Measurements from ENCODE around the gene NHP2.
A peak's percentile ranks its signal among the peaks of the same experiment; 100 is the strongest.
"Not testable (repeated sequence)": the region's sequence is repeated elsewhere in the genome, so short reads cannot be mapped to it uniquely, and the experiment has no call there.

Gene NHP2
- total RNA-seq, result 23.1 to 28.0 reads per million in 2 donors

- peak; percentile 93 to 97 (median 96) for DNase-seq
Observed at GRCh38 chr5:178153530-178154340, at the start of gene NHP2. NHP2 (minus strand) TSS chr5:178153885; CDS start chr5:178153817, 68 bp downstream.

- no peak for DNase-seq
Observed at GRCh38 chr5:178202541-178202940, 48.9 kb upstream of the NHP2 start.

GRCh38 chr5:178201927-178202235, 48.2 kb upstream of the NHP2 start:
- DNase-seq, result no peak

GRCh38 chr5:178201221-178201926, 47.7 kb upstream of the NHP2 start:
- no peak for DNase-seq

GRCh38 chr5:178199581-178200434, 46.1 kb upstream of the NHP2 start:
- DNase-seq, result no peak

- DNase-seq, result no peak
Observed at GRCh38 chr5:178198706-178199105, 45.0 kb upstream of the NHP2 start.

GRCh38 chr5:178198151-178198550, 44.5 kb upstream of the NHP2 start:
- DNase-seq, result not testable (repeated sequence)

- no peak for DNase-seq
Observed at GRCh38 chr5:178196986-178197385, 43.3 kb upstream of the NHP2 start.

GRCh38 chr5:178196281-178196812, 42.7 kb upstream of the NHP2 start:
- no peak for DNase-seq

- no peak for DNase-seq
Observed at GRCh38 chr5:178194026-178194425, 40.3 kb upstream of the NHP2 start.

- DNase-seq, result no peak
Observed at GRCh38 chr5:178193251-178193809, 39.6 kb upstream of the NHP2 start.

- DNase-seq, result no peak
Observed at GRCh38 chr5:178192787-178193186, 39.1 kb upstream of the NHP2 start.

GRCh38 chr5:178192244-178192643, 38.6 kb upstream of the NHP2 start:
- DNase-seq, result no peak

GRCh38 chr5:178191661-178192060, 38.0 kb upstream of the NHP2 start:
- no peak for DNase-seq

GRCh38 chr5:178189433-178189832, 35.7 kb upstream of the NHP2 start:
- no peak for DNase-seq

GRCh38 chr5:178187014-178187413, 33.3 kb upstream of the NHP2 start, which contains the start of gene GMCL2:
GMCL2 (minus strand) TSS chr5:178187371; CDS start chr5:178187299, 72 bp downstream.
- DNase-seq, result no peak

- DNase-seq, result peak in 1 of 5 experiments; percentile 16
Observed at GRCh38 chr5:178186427-178186826, 32.7 kb upstream of the NHP2 start.

- DNase-seq, result no peak
Observed at GRCh38 chr5:178182158-178182876, 28.6 kb upstream of the NHP2 start.

- DNase-seq, result no peak
Observed at GRCh38 chr5:178180141-178180863, 26.6 kb upstream of the NHP2 start.

- DNase-seq, result no peak
Observed at GRCh38 chr5:178177569-178177968, 23.9 kb upstream of the NHP2 start.

- no peak for DNase-seq
Observed at GRCh38 chr5:178176791-178177190, 23.1 kb upstream of the NHP2 start.
